AG04449 (cell line): Measurements from ENCODE around the gene NECAP2.
"Not testable (repeated sequence)": the region's sequence is repeated elsewhere in the genome, so short reads cannot be mapped to it uniquely, and the experiment has no call there.

Experiments used
- CTCF ChIA-PET: fragments of 350-600 bp; formaldehyde crosslinking; extraction: SDS; loops from one replicate; lab custom pipeline; 2021; ENCODE audit warnings: antibody characterized with exemption; lab: Yijun Ruan, JAX
- POLR2A ChIA-PET: fragments of 400-600, 350-600 bp; formaldehyde crosslinking; extraction: SDS; loops from one replicate; lab custom pipeline; 2020; ENCODE audit warnings: antibody characterized with exemption, inconsistent platforms; lab: Yijun Ruan, JAX
- DNase-seq: peaks from one replicate; pipeline ENCODE4 v3.0.0-alpha.2; 2010; ENCODE audit warnings: low read depth, low spot score
- H3K4me3 ChIP-seq: 2 replicates; pipeline ENCODE4 v1.5.1; 2011; ENCODE audit warnings: low read depth, mild to moderate bottlenecking, control low read depth, low read length
- CTCF ChIP-seq: IDR thresholded peaks from one replicate; pipeline ENCODE4 v1.5.1; 2011; ENCODE audit warnings: mild to moderate bottlenecking, moderate library complexity, low read length, control low read depth, inconsistent platforms; ENCODE audit not compliant: insufficient read depth; ENCODE audit errors: missing control alignments

The NECAP2 gene

DNA sequence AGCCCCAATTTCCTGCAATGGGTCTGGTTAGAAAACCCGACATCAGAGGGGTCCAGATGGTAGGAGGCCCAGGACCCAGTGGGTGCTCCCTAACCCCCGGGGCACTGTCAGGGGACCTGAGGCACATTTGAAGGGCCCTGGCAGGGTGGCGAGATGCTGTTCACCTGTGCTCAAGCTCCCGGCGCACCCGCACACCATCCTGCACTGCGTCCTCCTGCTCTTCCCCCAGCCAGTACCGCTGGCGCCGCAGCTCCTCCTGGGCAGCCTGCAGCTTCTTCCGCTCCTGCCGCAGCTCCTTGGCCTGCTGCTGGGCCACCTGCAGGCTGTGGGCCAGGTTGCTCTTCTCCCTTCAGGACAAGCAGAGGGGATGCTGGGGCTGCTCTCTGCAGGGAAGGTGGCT lies 37.6 kb downstream of the NECAP2 start:
- H3K4me3 ChIP-seq = no peak overlapping the region
- TF ChIP-seq CTCF = no peak
- CTCF ChIA-PET = no interaction called here
- DNase-seq = no peak
- POLR2A ChIA-PET = no interaction called here

DNA sequence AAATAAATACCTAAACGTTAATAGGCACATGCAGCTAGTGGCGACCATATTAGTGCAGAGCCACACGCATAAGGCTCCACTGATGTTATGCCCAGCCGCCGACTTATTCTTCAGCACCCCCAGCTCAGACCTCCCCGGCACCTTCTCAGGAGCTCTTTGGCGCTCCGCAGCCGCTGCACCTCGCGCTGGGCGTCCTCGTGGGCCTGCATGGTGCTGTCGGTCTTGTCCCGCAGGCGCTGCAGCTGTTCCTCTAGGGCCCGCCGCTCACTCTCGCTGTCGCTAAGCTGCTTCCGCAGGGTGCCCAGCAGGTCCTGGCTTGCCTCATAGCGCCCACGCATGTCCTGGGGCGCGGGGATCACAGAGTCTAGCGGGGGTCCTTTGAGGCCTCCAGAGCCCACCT lies 42.6 kb downstream of the NECAP2 start:
- H3K4me3 ChIP-seq, DNase-seq, CTCF ChIA-PET, POLR2A ChIA-PET: not testable (repeated sequence)

DNA sequence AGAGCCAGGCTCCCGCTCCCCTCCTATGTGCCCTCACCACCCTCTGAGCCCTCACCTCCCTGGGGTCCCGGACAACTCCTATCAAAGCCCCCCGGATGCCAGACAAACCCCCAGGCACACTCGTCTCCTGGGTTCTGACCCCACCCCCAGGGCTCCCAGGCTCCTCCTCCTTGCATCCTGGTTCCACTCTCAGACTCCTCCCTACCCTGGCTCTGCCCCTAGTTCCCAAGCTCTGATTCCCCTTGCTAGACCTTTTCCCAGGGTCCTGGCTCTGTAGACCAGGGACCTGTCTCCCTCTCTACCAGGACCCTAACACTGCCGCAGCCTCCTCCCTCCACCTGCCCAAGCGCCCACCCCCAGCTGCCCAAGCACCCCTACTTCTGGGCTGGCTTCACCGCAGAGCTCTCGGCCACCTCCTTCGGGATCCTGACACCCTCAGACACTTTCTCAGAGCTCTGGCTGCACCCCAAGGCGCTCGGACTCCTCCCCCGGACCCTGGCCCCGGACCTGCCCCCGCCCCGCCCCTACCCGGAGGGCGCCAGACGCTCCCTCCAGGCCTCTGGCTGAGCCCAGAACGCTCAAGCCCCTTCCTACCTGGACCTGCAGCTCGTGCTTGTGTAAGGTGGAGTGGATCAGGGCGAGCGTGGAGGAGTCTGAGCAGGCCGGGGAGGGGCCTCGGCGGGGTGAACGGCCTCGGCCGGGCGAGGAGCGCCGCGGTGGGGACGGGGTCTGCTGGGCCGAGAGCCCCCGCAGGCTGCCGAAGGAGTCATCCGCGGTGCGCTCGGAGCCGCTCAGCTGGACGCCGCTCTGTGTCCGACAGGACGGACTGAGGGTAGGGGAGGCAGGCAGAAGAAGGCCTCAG lies 43.3 kb downstream of the NECAP2 start:
- CTCF ChIA-PET = interaction anchor here (1.0 kb wide), 1 partner anchor 44 kb away, joined by 3 read pairs; no protein-coding TSS in a partner anchor
- H3K4me3 ChIP-seq, POLR2A ChIA-PET, DNase-seq: not testable (repeated sequence)

- H3K4me3 ChIP-seq = no peak overlapping the region
- ChIA-PET CTCF (interaction anchor here (1.0 to 1.5 kb wide), 2 partner anchors 16 to 44 kb away, joined by 3 read pairs; no protein-coding TSS in a partner anchor), POLR2A (no interaction called here)
- TF ChIP-seq CTCF = no peak
- no peak for DNase-seq
Observed at GRCh38 chr1:16484501-16484835, 43.9 kb downstream of the NECAP2 start.

- no peak for TF ChIP-seq CTCF
- H3K4me3 ChIP-seq = no peak overlapping the region
- CTCF ChIA-PET = interaction anchor here (0.6 to 1.5 kb wide), 3 partner anchors 17 to 430 kb away, joined by 3 read pairs; no protein-coding TSS in a partner anchor
- DNase-seq = no peak
- POLR2A ChIA-PET = no interaction called here
Observed at GRCh38 chr1:16484931-16485330, 44.4 kb downstream of the NECAP2 start.

- H3K4me3 ChIP-seq, DNase-seq, CTCF ChIA-PET, POLR2A ChIA-PET: not testable (repeated sequence)
Observed at GRCh38 chr1:16486316-16486715, 45.8 kb downstream of the NECAP2 start.

DNA sequence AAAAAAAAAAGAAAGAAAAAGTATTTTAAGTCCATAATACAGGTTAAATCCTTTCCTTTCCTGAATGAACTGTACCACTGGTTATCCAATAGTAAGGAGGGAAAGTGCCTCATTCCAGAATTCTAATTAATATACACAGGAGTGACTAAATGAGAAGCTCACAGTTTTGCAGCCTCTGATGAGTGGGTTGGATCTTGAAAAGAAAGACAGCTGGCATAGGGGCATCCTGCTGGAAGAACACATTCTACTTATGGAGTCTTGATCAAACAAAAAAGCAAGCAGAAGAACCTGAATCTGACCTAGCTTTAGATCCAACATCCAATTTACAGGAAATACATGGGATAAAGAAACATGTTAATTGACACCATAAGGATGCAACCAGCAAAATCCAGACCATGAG lies 46.5 kb downstream of the NECAP2 start:
- CTCF ChIA-PET, H3K4me3 ChIP-seq, DNase-seq: not testable (repeated sequence)
- POLR2A ChIA-PET = interaction anchor here (0.7 kb wide), 1 partner anchor 125 kb away, joined by 3 read pairs; no protein-coding TSS in a partner anchor

DNA sequence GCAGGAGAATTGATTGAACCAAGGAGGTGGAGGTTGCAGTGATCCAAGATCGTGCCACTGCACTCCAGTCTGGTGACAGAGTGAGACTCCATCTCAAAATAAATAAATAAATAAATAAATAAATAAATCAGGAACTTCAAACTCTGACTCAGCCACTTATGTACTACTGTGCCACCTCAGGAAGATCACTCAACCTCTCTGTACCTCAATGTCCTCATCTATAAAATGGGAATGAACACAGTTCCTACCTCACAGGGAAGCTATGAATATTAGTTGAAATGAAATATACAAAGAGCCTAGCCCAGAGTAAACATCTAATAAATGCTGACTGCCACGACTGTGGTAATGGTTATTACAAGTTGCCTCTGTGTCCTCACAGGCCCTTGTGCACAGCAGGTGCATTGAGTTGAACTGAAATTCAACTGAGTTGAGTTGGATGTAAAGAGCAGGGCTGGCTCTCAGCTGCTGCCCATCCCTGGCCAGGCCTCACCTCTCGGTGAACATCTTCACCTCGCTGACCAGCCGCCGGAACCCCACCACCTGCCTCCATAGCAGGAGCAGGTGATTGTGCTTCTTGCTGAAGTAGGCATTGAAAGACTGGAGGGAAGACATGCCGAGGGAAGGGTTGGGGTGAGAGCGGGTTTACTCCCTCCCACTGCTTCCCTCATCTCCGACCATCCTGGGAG lies 48.8 kb downstream of the NECAP2 start:
- H3K4me3 ChIP-seq, CTCF ChIA-PET, DNase-seq, POLR2A ChIA-PET: not testable (repeated sequence)
